Fibroblast of pulmonary artery (primary cell): ENCODE results near the gene RPL27A.
"Not testable (repeated sequence)": the region's sequence is repeated elsewhere in the genome, so short reads cannot be mapped to it uniquely, and the experiment has no call there.

Experiments used
- DNase-seq: peaks from one replicate; pipeline ENCODE4 v3.0.0-alpha.2; 2010; ENCODE audit warnings: low read depth
- H3K4me3 ChIP-seq: replicated peaks from 2 replicates; pipeline ENCODE4 v1.5.1; 2011; ENCODE audit warnings: low read depth, mild to moderate bottlenecking, control low read depth, low read length, moderate library complexity
- TF ChIP-seq, protein P1 (sequence below): IDR thresholded peaks from 2 replicates; pipeline ENCODE4 v1.5.1; 2011; ENCODE audit warnings: mild to moderate bottlenecking, control low read depth, low read length, inconsistent platforms; ENCODE audit errors: missing control alignments

The RPL27A gene

DNA sequence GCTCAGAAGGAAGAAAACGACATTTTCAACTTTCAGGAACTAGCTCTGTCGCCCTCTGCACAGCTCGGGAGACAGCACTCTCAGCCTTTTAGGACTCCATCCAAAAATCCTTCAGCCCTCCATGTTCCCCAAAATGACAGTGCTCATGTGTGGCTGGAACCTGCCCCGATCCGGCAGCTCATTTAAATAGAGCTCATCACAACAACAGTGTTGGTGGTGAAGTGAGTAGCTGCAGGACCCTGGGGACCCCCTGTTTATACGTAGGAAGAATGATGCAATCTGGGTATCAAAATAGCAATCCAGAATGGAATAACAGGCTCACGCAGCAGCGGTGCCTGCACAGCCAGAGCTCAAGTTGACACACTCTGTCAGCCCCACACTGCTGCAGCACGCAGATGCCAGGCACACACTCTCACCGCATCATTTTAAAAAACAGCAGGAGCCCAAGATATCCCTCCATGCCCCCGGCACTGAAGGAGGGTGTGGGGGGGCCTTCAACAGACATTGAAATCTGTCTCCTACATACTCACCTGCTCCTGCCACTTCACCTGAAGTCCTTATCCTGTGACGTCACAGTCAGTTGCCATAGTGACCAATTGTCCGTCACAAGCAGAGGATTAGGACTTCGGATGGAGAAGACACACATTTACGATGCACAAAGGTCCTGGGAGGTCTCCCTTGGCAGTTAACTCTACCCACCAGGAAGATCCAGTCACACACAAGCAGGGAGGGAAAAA, 24.1 kb upstream of the RPL27A start:
- TF ChIP-seq, protein P1, sequence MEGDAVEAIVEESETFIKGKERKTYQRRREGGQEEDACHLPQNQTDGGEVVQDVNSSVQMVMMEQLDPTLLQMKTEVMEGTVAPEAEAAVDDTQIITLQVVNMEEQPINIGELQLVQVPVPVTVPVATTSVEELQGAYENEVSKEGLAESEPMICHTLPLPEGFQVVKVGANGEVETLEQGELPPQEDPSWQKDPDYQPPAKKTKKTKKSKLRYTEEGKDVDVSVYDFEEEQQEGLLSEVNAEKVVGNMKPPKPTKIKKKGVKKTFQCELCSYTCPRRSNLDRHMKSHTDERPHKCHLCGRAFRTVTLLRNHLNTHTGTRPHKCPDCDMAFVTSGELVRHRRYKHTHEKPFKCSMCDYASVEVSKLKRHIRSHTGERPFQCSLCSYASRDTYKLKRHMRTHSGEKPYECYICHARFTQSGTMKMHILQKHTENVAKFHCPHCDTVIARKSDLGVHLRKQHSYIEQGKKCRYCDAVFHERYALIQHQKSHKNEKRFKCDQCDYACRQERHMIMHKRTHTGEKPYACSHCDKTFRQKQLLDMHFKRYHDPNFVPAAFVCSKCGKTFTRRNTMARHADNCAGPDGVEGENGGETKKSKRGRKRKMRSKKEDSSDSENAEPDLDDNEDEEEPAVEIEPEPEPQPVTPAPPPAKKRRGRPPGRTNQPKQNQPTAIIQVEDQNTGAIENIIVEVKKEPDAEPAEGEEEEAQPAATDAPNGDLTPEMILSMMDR: no peak
- no peak for DNase-seq
- H3K4me3 ChIP-seq: no peak overlapping the region

DNA sequence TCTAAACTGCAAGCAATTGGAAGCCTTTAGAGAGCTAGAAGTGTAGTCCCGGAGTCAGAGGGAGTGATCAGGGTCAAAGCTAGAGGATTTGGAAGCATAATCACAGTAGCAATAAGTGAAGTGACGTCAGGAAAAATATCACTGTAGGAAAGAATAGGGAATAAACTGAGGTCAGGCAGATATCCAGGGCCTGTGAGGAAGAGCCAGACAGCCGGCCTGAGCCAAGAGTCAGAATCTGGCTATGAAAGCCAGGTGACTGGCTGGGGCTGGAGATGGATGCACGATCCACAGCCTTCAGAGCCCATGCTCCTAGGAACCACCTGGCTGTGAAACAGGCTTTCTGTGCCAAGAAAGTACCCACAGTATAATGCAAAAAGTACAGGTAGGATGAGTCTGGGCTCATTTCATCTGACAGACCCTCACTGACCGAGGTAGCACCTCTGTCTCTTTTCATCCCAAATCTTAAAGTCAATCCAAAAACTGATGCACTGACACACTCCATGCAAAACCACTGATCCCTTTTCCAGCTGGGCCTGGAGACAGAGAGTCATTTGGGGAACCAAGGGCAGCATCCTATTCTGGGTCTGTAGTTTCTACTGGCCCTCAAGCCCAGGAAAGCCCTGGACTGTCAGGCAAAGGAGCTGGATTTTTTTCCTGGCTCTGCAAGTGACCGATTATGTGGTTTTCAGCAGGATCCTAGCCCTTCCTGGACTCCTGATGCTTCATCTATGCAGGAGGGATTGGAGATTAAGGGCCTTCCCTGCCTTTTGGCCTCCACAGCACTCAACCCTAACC, 21.4 kb upstream of the RPL27A start:
- DNase-seq: no peak
- H3K4me3 ChIP-seq: no peak overlapping the region
- TF ChIP-seq, protein P1: no peak

DNA sequence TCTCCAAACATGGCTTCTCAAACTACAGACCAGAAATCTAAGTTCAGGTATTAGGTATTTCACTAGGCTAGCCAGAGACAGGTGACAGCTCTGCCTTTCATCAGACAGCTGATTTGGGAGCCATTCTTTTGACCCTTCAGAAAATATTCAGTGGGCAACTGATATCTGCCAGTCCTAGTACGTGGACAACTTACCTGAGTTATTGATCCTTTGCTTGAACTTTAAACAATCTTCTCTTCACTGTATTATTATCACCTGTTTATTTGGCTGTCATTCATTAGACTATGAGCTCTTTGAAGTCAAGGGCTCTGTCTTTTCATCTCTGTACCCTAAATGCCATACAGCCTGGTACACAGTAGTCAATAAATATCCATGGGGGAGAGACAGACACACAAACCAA, 17.4 kb upstream of the RPL27A start:
- DNase-seq: no peak
- TF ChIP-seq, protein P1: no peak
- no peak overlapping the region for H3K4me3 ChIP-seq

DNA sequence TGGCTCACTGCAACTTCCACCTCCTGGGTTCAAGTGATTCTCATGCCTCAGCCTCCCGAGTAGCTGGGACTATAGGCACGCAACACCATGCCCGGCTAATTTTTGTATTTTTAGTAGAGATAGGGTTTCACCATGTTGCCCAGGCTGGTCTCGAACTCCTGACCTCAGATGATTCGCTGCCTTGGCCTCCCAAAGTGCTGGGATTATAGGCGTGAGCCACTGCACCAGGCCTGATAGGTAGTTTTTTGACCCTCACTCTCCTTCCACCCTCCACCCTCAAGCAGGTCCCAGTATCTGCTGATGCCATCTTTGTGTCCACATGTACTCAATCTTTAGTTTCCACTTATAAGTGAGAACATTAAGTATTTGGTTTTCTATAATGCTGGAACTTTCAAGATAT, 12.5 kb upstream of the RPL27A start:
- H3K4me3 ChIP-seq, DNase-seq: not testable (repeated sequence)

DNA sequence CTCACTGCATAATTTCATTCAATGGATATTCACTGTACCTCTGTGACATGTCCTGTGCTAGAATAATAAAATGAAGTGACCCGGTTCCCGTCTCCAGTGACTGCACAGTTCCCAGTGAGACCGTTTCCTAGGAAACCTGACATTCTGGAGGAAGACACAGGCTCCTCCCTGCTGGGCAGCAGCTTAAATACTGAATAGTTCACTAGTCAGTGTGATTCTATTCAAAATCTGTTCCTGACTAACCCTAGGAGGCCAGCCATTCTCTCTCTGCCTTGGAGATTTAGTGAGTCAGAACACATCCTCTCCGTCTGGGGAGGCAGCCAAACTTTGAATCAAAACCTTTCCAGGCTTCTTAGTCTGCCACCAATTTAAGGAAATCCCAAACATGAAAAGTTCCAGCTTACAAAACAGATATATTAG, 11.4 kb upstream of the RPL27A start:
- DNase-seq: peak; percentile 94
- H3K4me3 ChIP-seq: no peak overlapping the region
- TF ChIP-seq, protein P1: no peak

DNA sequence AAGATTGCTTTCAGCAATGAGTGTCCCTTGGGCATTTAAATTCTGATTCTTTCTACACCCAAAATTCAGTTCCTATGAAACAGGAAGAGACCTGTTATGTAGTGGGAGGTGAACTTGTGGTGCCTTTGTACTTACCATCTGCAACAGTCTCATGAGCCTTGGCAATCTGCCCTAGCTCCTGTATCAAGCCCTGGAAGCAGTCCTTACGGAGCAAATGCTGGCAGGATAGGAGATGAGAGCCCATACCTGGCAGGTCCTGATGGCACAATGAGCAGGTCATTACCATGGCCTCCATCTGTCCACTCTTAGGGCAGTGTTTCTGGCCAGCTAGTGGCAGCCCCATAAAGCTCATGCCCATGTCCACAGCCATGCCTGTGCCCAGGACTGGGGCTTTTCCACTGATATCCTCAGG, 10.9 kb upstream of the RPL27A start:
- peak; percentile 84 for DNase-seq
- H3K4me3 ChIP-seq: no peak overlapping the region
- TF ChIP-seq, protein P1: no peak

DNA sequence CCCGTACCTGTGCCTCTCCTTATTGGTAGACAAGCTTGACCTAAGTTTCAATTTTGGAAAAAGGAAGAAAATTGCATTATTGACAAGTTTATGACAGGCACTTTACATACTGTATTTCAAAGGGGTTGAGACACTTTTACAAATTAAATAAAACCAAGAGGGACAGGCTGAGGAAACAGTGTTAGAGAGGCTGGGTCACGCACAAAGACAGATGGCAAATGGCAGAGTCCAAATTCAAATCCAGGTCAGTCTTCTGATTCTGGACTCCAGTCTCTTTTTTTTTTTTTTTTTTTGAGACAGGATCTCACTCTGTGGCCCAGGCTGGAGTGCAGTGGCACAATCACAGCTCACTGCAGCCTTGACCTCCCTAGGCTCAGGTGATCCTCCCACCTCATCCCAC, 10.2 kb upstream of the RPL27A start:
- DNase-seq: no peak
- TF ChIP-seq, protein P1: no peak
- H3K4me3 ChIP-seq: no peak overlapping the region
